Measurements from ENCODE around the gene MISP. TPM values are rescaled to one million over a fixed set of nuclear protein-coding genes. Genes with fewer than 3 reads are reported as not detected.

MISP gene
- total RNA-seq, 2 donors from 2014 or later: 0.96 to 1.5 TPM

- H3K27ac ChIP-seq: no peak overlapping the region
- TF ChIP-seq CTCF (IDR thresholded peaks at IDR 0.05): no peak
- no peak for DNase-seq (ENCODE audit: low spot score)
- H3K4me1 ChIP-seq: peaks cover 0 to 32% of the 10 kb centered on the region in 2 donors
- H3K36me3 ChIP-seq: no peaks in the 10 kb centered on the region
- no peak overlapping the region for H3K4me3 ChIP-seq
- H3K27me3 ChIP-seq: peaks cover 3 to 9% of the 10 kb centered on the region in 2 donors
- H3K9me3 ChIP-seq: peaks cover 0 to 8% of the 10 kb centered on the region in 2 donors
Observed at GRCh38 chr19:715347-715746, 35.6 kb upstream of the MISP start.

DNA sequence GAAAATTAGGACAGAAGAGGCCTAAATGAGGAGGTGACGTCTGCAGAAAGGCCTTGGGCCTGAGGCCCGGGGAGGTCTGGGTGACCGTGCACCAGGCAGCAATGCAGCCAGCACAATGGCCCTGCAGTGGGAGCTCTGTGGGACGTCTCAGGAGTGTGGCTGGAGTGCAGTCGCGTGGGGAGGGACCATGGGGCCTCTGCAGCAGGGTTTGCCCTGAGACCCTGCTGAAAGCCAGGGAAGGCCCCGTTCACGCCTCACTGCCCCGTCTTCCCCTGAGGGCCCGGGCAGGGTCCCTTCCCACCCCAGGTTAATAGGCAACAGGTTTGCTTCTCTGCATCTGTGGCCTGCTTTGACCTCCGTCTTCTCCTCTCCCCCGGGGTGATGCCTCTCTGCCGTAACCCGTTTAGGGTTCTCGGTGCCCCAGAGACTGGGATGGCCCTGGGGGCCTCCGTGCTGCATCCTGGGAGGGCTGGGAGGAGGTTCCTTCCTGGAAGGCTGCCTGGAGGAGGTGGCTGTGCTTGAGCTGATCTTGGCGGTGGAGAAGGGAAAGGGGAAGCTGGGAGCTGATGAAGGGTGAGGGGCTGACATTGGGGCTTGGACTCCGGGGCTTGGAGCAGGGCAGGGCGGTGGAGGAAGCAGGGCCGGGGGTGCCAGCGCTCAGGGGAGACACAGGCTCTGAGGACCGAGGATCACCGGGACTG, 32.5 kb upstream of the MISP start:
- Histone ChIP-seq H3K4me1 (peaks cover 0 to 44% of the 10 kb centered on the region in 2 donors), H3K27ac (peak overlapping the region; percentile 63 to 69), H3K27me3 (peaks cover 3 to 9% of the 10 kb centered on the region in 2 donors), H3K36me3 (no peaks in the 10 kb centered on the region), H3K9me3 (peaks cover 0 to 8% of the 10 kb centered on the region in 2 donors), H3K4me3 (no peak overlapping the region)
- no peak for TF ChIP-seq CTCF (IDR thresholded peaks at IDR 0.05)
- peak; percentile 71 for DNase-seq (ENCODE audit: low spot score)

GRCh38 chr19:718991-719512, 31.9 kb upstream of the MISP start:
- no peak for TF ChIP-seq CTCF (IDR thresholded peaks at IDR 0.05)
- peaks cover 3 to 9% of the 10 kb centered on the region in 2 donors for H3K27me3 ChIP-seq
- peak; percentile 87 for DNase-seq (ENCODE audit: low spot score)
- H3K36me3 ChIP-seq: no peaks in the 10 kb centered on the region
- peak overlapping the region; percentile 63 to 69 for H3K27ac ChIP-seq
- H3K4me3 ChIP-seq: peak overlapping the region in 1 of 2 donors; percentile 17
- H3K9me3 ChIP-seq: peaks cover 0 to 8% of the 10 kb centered on the region in 2 donors
- peaks cover 0 to 44% of the 10 kb centered on the region in 2 donors for H3K4me1 ChIP-seq

DNA sequence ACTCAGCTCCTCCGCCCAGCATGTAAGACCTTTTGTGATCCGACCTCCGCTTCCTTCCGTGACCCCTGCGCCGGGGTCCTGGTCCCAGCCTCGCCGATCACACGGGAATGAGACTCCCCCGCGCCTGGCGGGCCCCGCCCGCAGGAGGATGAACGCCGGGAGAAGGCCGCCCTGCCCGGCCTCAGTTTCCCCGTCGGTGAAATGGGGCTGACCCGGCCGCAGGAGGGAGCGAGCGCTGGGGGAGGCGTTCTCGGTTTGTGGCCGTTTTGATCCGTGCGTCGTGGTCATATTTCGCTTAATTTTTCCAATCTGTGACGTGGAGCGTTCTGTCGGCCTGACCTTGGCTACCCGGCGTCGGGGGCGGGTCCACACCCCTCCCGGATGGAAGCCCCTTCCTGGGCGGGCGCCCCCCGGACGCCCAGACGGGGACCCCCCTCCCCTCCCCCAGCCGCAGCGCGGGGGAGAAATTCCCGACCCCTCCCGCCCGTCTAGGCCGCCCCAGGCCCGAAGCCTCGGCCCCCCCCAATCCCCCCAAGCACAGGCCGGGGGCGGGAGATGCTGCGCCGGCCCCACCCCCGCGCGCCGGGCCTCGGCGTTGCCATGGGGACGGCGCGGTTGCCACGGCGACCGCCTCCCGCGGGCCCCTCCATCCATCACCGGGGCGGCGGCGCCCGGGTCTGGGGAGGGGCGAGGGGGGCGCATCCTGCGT, 31.1 kb upstream of the MISP start:
- peak overlapping the region in 1 of 2 donors; percentile 17 for H3K4me3 ChIP-seq
- peak overlapping the region; percentile 63 to 69 for H3K27ac ChIP-seq
- peaks cover 0 to 7% of the 10 kb centered on the region in 2 donors for H3K9me3 ChIP-seq
- no peak for DNase-seq (ENCODE audit: low spot score)
- H3K36me3 ChIP-seq: no peaks in the 10 kb centered on the region
- H3K4me1 ChIP-seq: peaks cover 0 to 44% of the 10 kb centered on the region in 2 donors
- no peak for TF ChIP-seq CTCF (IDR thresholded peaks at IDR 0.05)
- peaks cover 3 to 9% of the 10 kb centered on the region in 2 donors for H3K27me3 ChIP-seq

- TF ChIP-seq CTCF (IDR thresholded peaks at IDR 0.05): no peak
- no peak for DNase-seq (ENCODE audit: low spot score)
- Histone ChIP-seq H3K27ac (peak overlapping the region; percentile 63 to 69), H3K9me3 (no peaks in the 10 kb centered on the region), H3K36me3 (no peaks in the 10 kb centered on the region), H3K27me3 (peaks cover 3 to 9% of the 10 kb centered on the region in 2 donors), H3K4me3 (peak overlapping the region in 1 of 2 donors; percentile 4), H3K4me1 (peaks cover 0 to 44% of the 10 kb centered on the region in 2 donors)
Observed at GRCh38 chr19:720345-721160, 30.4 kb upstream of the MISP start.

Data from right atrium auricular region (tissue), 2 donors.